WTC11 (cell line): ENCODE results near the gene CACNA1A. TPM values are rescaled to one million over a fixed set of nuclear protein-coding genes. Genes with fewer than 3 reads are reported as not detected.

ENCODE experiments used
- ATAC-seq: fragments of 200-7000 bp; cut with Tn5 transposase; 2 replicates; pipeline ENCODE4 v1.10.0; 2021; ENCODE audit warnings: mild to moderate bottlenecking, moderate library complexity
- CTCF ChIA-PET: fragments of 300-600 bp; sonication (Branson Sonifier 250); formaldehyde crosslinking; loops from one replicate; lab custom pipeline; 2021; ENCODE audit warnings: antibody characterized with exemption; lab: Charles Lee
- POLR2A ChIA-PET: fragments of 350-600 bp; sonication (Branson Sonifier 250); formaldehyde crosslinking; loops from one replicate; lab custom pipeline; 2021; ENCODE audit warnings: antibody characterized with exemption; lab: Charles Lee
- DNase-seq: peaks from one replicate; pipeline ENCODE4 v3.0.0; 2021; ENCODE audit warnings: low spot score
- H3K27ac Mint-ChIP-seq: 2 replicates; pipeline ENCODE4 v1.8.0; 2021; ENCODE audit warnings: mixed read lengths
- H3K27me3 Mint-ChIP-seq: 2 replicates; pipeline ENCODE4 v1.8.0; 2021; ENCODE audit warnings: low read depth, mild to moderate bottlenecking, moderate library complexity, mixed read lengths
- H3K36me3 Mint-ChIP-seq: 2 replicates; pipeline ENCODE4 v1.8.0; 2021; ENCODE audit warnings: mixed read lengths
- H3K4me1 Mint-ChIP-seq: 2 replicates; pipeline ENCODE4 v1.8.0; 2022; ENCODE audit warnings: mixed read lengths
- H3K4me3 Mint-ChIP-seq: 2 replicates; pipeline ENCODE4 v1.8.0; 2021; ENCODE audit warnings: mild to moderate bottlenecking, moderate library complexity, mixed read lengths
- H3K9me3 Mint-ChIP-seq: 2 replicates; pipeline ENCODE4 v1.8.0; 2021; ENCODE audit warnings: mixed read lengths
- AFF4 ChIP-seq: sonication (generic); formaldehyde crosslinking; IDR thresholded peaks from 2 replicates; pipeline ENCODE4 v1.8.1; 2023; ENCODE audit warnings: mild to moderate bottlenecking, missing genetic modification reagents, borderline replicate concordance
- ATF2 ChIP-seq: sonication (generic); formaldehyde crosslinking; IDR thresholded peaks from 2 replicates; pipeline ENCODE4 v1.8.1; 2022; ENCODE audit warnings: low read depth, missing genetic modification reagents, borderline replicate concordance
- E2F5 ChIP-seq: sonication (generic); formaldehyde crosslinking; IDR thresholded peaks from 2 replicates; pipeline ENCODE4 v1.8.1; 2022; ENCODE audit warnings: mild to moderate bottlenecking, moderate library complexity, missing genetic modification reagents
- FOXJ3 ChIP-seq: sonication (generic); formaldehyde crosslinking; IDR thresholded peaks from 2 replicates; pipeline ENCODE4 v1.9.0; 2021; ENCODE audit warnings: missing genetic modification reagents, mild to moderate bottlenecking, borderline replicate concordance
- FOXK1 ChIP-seq: sonication (generic); formaldehyde crosslinking; IDR thresholded peaks from 2 replicates; pipeline ENCODE4 v1.8.0; 2022; ENCODE audit warnings: mild to moderate bottlenecking, moderate library complexity, missing genetic modification reagents
- GTF2I ChIP-seq: fragments of 250-450 bp; sonication (Bioruptor Pico); conservative IDR thresholded peaks from 2 replicates; pipeline ENCODE4 v1.4.0; 2021; ENCODE audit warnings: mild to moderate bottlenecking
- JAZF1 ChIP-seq: fragments of 250-450 bp; sonication (Bioruptor Pico); IDR thresholded peaks from 2 replicates; pipeline ENCODE4 v1.9.0; 2021; ENCODE audit warnings: moderate library complexity, mild to moderate bottlenecking, inconsistent platforms
- KAT7 ChIP-seq: sonication (generic); formaldehyde crosslinking; IDR thresholded peaks from 2 replicates; pipeline ENCODE4 v1.8.1; 2023; ENCODE audit warnings: missing genetic modification reagents, mild to moderate bottlenecking, borderline replicate concordance
- MLX ChIP-seq: sonication (generic); formaldehyde crosslinking; IDR thresholded peaks from 2 replicates; pipeline ENCODE4 v1.8.1; 2023; ENCODE audit warnings: mild to moderate bottlenecking, missing genetic modification reagents, moderate library complexity
- NFATC4 ChIP-seq: fragments of 250-450 bp; sonication (Bioruptor Pico); IDR thresholded peaks from 2 replicates; pipeline ENCODE4 v1.9.0; 2021; ENCODE audit warnings: mild to moderate bottlenecking
- NFE2L1 ChIP-seq: sonication (generic); formaldehyde crosslinking; IDR thresholded peaks from 2 replicates; pipeline ENCODE4 v1.8.1; 2023; ENCODE audit warnings: missing genetic modification reagents
- PRDM15 ChIP-seq: sonication (generic); formaldehyde crosslinking; IDR thresholded peaks from 2 replicates; pipeline ENCODE4 v1.8.0; 2022; ENCODE audit warnings: missing genetic modification reagents
- RELA ChIP-seq: sonication (generic); formaldehyde crosslinking; IDR thresholded peaks from 2 replicates; pipeline ENCODE4 v1.8.1; 2022; ENCODE audit warnings: missing genetic modification reagents, mild to moderate bottlenecking, borderline replicate concordance
- SP1 ChIP-seq: sonication (generic); formaldehyde crosslinking; conservative IDR thresholded peaks from 2 replicates; pipeline ENCODE4 v1.8.1; 2022; ENCODE audit warnings: missing genetic modification reagents
- STAT6 ChIP-seq: sonication (generic); formaldehyde crosslinking; conservative IDR thresholded peaks from 2 replicates; pipeline ENCODE4 v1.8.1; 2023; ENCODE audit warnings: mild to moderate bottlenecking, low read depth, missing genetic modification reagents, moderate library complexity
- TCF7 ChIP-seq: sonication (generic); formaldehyde crosslinking; IDR thresholded peaks from 2 replicates; pipeline ENCODE4 v1.8.0; 2022; ENCODE audit warnings: mild to moderate bottlenecking, low read depth, missing genetic modification reagents, moderate library complexity
- TEAD1 ChIP-seq: sonication (generic); formaldehyde crosslinking; IDR thresholded peaks from 2 replicates; pipeline ENCODE4 v1.8.0; 2022; ENCODE audit warnings: mild to moderate bottlenecking, missing genetic modification reagents
- USF1 ChIP-seq: sonication (generic); formaldehyde crosslinking; IDR thresholded peaks from 2 replicates; pipeline ENCODE4 v1.8.0; 2022; ENCODE audit warnings: mild to moderate bottlenecking, missing genetic modification reagents
- ZBTB43 ChIP-seq: sonication (generic); formaldehyde crosslinking; IDR thresholded peaks from 2 replicates; pipeline ENCODE4 v1.8.1; 2023; ENCODE audit warnings: mild to moderate bottlenecking, missing genetic modification reagents
- ZNF138 ChIP-seq: sonication (generic); formaldehyde crosslinking; conservative IDR thresholded peaks from 2 replicates; pipeline ENCODE4 v1.8.1; 2022; ENCODE audit warnings: mild to moderate bottlenecking, moderate library complexity, missing genetic modification reagents
- ZNF416 ChIP-seq: fragments of 250-450 bp; sonication (Bioruptor Pico); IDR thresholded peaks from 2 replicates; pipeline ENCODE4 v1.9.0; 2021; ENCODE audit warnings: mild to moderate bottlenecking, inconsistent platforms
- total RNA-seq: library from RNA; stranded (reverse); gene quantifications from 3 replicates; pipeline ENCODE4 v1.2.3, GENCODE V29; 2021

The CACNA1A gene
- total RNA-seq, 1 experiment from 2014 or later = 28.9 TPM

- ATAC-seq (peak; percentile 76), DNase-seq (peak; percentile 84)
- Mint-ChIP-seq H3K36me3 (peaks cover 4% of the 10 kb centered on the region; the same call in 1 of the 2 replicates), H3K27me3 (no peaks in the 10 kb centered on the region), H3K4me3 (no peak overlapping the region), H3K9me3 (peaks cover 8% of the 10 kb centered on the region; the same call in 1 of the 2 replicates), H3K27ac (no peak overlapping the region), H3K4me1 (no peaks in the 10 kb centered on the region)
- ChIA-PET POLR2A (interaction anchor here (0.5 to 0.9 kb wide), 3 partner anchors 8 to 20 kb away, joined by 3 to 6 read pairs (median 3); no protein-coding TSS in a partner anchor), CTCF (interaction anchor here (0.9 to 1.9 kb wide), 8 partner anchors 8 to 279 kb away, joined by 3 to 9 read pairs (median 6); partner anchors contain the start of gene CACNA1A)
- peak; percentile 88 for TF ChIP-seq TEAD1 (CRISPR knock-in tag)
- TF ChIP-seq PRDM15 (CRISPR knock-in tag) = no peak
- no peak for TF ChIP-seq ZNF416 (CRISPR knock-in tag)
- peak; percentile 28; the same call in 1 of the 2 replicates for TF ChIP-seq E2F5
- 0 out of 2 replicates have a peak, but pooled peaks have one; percentile 68 for TF ChIP-seq TCF7 (CRISPR knock-in tag)
- peak; percentile 53; the same call in 1 of the 2 replicates for TF ChIP-seq ZBTB43 (CRISPR knock-in tag)
- peak; percentile 79 for TF ChIP-seq NFE2L1
- no peak for TF ChIP-seq GTF2I (CRISPR knock-in tag)
- no peak for TF ChIP-seq NFATC4
- TF ChIP-seq RELA (CRISPR knock-in tag) = no peak
- TF ChIP-seq MLX (CRISPR knock-in tag) = no peak
- no peak for TF ChIP-seq ZNF138
- no peak for TF ChIP-seq STAT6 (CRISPR knock-in tag)
- TF ChIP-seq USF1 = peak; percentile 66; the same call in 1 of the 2 replicates
- TF ChIP-seq KAT7 (CRISPR knock-in tag) = 0 out of 2 replicates have a peak, but pooled peaks have one; percentile 39
- TF ChIP-seq ATF2 (CRISPR knock-in tag) = no peak
- TF ChIP-seq SP1 (CRISPR knock-in tag) = 0 out of 2 replicates have a peak, but pooled peaks have one; percentile 32
- no peak for TF ChIP-seq FOXK1
- TF ChIP-seq JAZF1 (CRISPR knock-in tag) = no peak
- no peak for TF ChIP-seq AFF4
- no peak for TF ChIP-seq FOXJ3 (CRISPR knock-in tag)
These were observed 64.3 kb downstream of the CACNA1A start for GRCh38 chr19:13441810-13442512.
